HG02981 (cell line): ENCODE measurements around the gene GALNT1.
"Not testable (repeated sequence)": the region's sequence is repeated elsewhere in the genome, so short reads cannot be mapped to it uniquely, and the experiment has no call there.

ENCODE experiments used
- ATAC-seq: cut with Tn5 transposase; IDR thresholded peaks from one replicate; pipeline ENCODE4 v1.9.1; 2021; ENCODE audit warnings: mild to moderate bottlenecking, moderate library complexity; ENCODE audit not compliant: unreplicated experiment

The GALNT1 gene

DNA sequence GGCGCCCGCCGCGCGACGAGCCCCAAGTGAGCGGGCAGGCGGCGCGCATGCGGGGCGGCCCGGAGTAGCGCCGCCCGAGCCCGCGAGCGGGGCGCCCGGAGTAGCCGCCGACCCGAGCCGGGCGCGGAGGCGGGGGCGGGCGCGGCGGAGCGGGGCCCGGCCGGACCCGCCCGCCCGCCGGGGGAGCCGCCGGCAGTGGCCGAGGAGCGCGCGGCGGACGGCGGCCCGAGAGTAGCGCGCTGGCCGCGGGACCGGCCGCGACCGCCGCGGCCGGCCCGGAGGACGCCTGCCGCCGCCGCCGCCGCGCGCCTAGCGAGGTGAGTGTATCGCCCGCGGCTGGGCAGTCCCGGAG, at the start of gene GALNT1:
TSS of gene GALNT1 (plus strand) at position 195 of the 352 bp plus-strand sequence. CDS start 72,923 bp downstream, outside the sequence.
- no peak for ATAC-seq

DNA sequence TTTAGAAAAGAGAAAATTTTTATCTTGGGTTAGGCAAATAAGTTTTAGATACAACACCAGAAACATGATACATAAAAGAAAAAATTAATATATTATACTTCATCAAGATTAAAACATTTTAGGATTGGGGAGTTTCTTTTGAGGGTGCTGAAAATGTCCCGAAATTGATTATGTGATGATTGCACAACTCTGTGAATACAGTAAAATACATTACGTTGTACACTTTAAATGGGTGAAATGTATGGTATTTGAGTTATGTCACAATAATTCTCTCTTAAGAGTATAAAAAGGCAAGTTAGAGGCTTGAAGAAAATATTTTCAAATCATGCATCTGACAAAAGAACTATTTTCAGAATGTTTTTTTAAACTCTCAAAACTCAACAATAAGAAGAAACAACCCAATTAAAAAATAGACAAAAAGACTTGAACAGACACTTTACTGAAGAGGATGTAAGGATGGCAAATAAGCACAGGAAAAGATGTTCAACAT, 47.6 kb upstream of the GALNT1 start:
- no peak for ATAC-seq

GRCh38 chr18:35535297-35535696, 46.2 kb upstream of the GALNT1 start:
- ATAC-seq, result no peak

GRCh38 chr18:35542356-35542755, 39.2 kb upstream of the GALNT1 start:
- ATAC-seq, result no peak

GRCh38 chr18:35547008-35547605, 34.4 kb upstream of the GALNT1 start:
- no peak for ATAC-seq

- no peak for ATAC-seq
Observed at GRCh38 chr18:35549564-35549963, 32.0 kb upstream of the GALNT1 start.

GRCh38 chr18:35553300-35553699, 28.2 kb upstream of the GALNT1 start:
- no peak for ATAC-seq

DNA sequence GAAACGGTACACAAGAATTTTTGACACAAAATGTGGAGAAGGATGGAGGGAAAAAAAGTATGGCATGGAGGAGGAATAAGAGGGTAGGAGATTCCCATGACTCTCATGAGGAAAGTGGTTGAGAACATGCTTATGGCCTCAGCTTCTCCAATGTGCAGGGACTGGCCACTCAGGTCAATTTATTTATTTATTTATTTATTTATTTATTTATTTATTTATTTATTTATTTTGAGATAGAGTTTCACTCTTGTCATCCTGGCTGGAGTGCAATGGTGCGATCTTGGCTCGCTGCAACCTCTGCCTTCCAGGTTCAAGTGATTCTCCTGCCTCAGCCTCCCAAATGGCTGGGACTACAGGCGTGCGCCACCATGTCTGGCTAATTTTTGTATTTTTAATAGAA, 26.0 kb upstream of the GALNT1 start:
- ATAC-seq, result not testable (repeated sequence)

DNA sequence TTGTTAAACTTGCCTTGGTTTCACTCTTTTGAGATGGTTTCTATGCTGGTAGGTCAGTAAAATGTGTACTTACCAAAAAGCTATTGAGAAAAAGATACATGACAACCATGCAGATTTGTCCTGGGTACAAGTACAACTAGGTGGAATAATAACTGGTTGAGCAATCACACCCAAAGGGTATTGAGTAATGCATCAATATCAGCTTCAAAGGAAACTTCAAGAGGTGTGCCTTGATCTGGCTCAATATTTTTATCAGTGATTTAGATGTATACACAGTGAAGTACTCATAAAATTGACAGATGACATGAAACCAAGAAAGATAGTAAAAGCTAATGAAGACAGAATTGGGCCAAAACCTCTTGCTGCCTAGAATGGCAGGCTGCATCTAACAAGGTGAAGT, 21.7 kb upstream of the GALNT1 start:
- no peak for ATAC-seq

GRCh38 chr18:35564795-35565453, 16.6 kb upstream of the GALNT1 start:
- ATAC-seq, result no peak

DNA sequence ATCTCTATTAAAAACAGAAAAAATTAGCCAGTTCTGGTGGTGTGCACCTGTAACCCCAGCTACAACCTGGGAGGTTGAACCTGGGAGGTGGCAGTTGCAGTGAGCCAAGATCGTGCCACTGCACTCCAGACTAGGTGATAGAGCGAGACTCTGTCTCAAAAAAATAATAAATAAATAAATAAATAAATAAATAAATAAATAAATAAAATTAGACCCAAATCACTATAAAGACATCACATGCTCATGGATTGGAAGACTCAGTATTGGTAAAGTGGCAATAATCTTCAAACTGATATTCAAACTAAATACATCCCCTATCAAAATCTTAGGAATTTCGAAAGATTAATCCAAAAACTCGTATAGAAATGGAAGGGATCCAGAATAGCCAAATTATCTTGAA, 15.5 kb upstream of the GALNT1 start:
- no peak for ATAC-seq

GRCh38 chr18:35570182-35570581, 11.4 kb upstream of the GALNT1 start:
- no peak for ATAC-seq

- ATAC-seq, result no peak
Observed at GRCh38 chr18:35571138-35571537, 10.4 kb upstream of the GALNT1 start.

DNA sequence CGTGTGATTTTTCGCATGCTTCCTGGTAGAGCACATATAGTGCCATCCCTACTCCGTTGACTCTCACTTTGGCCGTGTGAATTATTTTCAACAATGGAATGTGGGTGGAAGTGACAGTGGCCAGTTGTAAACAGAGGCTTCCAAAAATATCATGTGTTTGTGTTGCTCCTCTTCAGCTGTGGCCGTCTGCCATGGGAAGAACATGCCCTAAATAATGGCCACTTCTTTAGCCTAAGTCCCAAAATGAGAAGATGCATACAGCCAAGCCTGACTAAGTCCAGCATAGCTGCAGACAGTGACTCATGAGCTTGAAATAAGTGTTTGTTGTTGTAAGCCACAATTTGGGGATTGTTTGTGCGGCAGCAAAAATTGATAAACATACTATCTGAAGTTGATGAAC, 8.9 kb upstream of the GALNT1 start:
- no peak for ATAC-seq

DNA sequence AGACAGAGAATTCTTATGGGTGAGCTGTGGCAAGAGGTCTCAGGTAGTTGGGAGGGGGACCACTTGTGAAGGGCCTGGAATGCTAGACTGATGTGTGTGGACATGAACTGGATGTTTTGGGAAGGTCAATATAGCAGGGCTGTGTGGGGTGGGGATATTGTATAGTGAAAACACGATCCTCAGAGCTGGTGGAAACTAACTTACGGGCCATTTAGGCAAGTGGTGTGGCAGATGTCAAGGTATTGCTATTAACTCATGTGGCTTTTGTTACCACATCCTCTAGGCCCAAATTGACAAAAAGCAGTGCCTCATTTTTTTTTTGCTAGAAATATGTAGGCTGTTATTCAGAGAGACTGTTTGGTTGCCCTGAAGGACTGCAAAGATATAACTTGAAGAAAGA, 8.0 kb upstream of the GALNT1 start:
- peak; percentile 30 for ATAC-seq

DNA sequence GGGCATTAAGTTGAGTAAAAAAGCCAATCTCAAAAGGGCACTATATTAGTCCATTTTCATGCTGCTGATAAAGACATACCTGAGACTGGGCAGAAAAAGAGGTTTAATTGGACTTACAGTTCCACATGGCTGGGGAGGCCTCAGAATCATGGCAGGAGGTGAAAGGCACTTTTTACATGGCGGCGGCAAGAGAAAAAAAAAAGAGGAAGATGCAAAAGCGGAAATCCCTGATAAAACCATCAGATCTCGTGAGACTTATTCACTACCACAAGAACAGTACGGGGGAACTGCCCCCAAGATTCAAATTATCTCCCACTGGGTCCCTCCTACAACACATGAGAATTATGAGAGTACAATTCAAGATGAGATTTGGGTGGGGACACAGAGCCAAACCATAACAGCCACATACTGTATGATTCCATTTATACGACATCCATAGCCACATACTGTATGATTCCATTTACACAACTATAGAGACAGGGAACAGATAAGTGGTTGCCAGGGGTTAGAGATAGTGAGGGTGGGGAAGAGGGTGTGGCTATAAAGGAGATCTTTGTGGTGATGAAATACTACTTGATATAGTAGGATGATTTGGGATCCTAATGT, 5.2 kb upstream of the GALNT1 start:
- not testable (repeated sequence) for ATAC-seq

GRCh38 chr18:35577045-35577848, 4.3 kb upstream of the GALNT1 start:
- peak; percentile 63 for ATAC-seq

GRCh38 chr18:35578481-35578880, 3.1 kb upstream of the GALNT1 start:
- no peak for ATAC-seq

DNA sequence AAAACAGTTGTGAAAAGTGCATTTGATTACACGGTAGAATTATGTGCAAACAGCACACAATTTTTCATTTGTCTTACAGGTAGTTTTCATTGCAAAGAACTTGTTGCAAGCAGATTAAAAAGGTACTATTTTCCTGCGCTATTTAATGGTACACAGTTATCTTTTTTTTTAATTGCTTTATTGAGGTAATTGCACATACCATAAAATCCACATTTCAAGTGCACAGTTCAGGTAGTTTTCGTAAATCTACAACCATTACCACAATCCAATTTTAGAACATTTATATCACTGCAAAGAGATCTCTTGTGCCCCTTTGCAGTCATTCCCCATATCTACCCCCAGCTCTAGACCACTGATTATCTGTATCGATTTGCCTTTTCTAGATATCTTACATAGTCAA, 2.6 kb upstream of the GALNT1 start:
- ATAC-seq, result no peak

- peak; percentile 31 for ATAC-seq
Observed at GRCh38 chr18:35580701-35581539, 620 bp upstream of the GALNT1 start.
